Measurements from ENCODE around the gene AKAP1. TPM values are rescaled to one million over a fixed set of nuclear protein-coding genes. Genes with fewer than 3 reads are reported as not detected.

AKAP1 gene
- total and polyA plus RNA-seq, 2 of the 8 experiments (the other 6 are each of a cell fraction or from before 2014, with no cell fraction given) = 120 to 156 TPM

DNA sequence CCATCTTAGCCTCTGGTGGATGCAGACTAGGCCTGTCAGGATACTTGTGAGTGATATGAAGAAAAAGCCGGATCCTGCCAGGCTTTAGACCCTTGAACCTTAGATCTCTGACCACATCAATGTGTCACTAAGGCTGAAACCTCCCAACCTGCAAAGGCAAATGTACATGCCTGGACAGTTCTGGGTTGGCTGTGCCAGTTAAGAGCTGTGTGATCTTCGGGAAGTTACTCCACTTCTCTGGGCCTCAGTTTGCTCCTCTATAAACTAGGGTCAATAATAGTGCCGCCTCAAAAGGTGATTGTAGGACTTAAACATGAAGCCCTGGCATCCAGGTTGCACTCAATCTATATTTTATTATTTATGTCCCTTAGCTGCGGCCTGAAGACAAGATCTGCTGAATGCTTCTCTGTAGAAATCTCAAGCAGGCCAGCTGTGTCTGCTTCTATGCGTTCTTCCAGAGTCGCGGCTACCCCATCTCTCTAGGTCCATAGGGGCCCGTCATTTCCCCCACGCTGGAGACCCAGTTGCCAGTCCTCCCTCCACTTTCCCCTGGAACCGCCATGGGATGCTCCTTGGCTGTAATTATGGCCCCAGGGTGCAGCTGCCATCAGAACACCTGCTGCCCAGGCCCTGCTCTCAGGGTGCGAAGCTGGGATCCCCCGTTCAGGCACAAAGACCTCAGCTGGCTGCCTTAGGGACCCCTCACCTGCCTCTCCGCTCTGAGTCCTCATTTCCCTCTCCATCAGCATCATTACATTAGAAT, 50.2 kb downstream of the AKAP1 start:
- 92% methylated on average over 13 of the region's 13 CpGs; no CpG with 5 or more reads in 1 of the 2 experiments for WGBS, 2 experiments (ENCODE audit: extremely low coverage in 1 of 2, insufficient coverage in 1 of 2, insufficient read length in 1 of 2, insufficient replicate concordance in 2 of 2, low coverage in 1 of 2, low lambda C conversion rate in 2 of 2, missing lambda C conversion rate in 1 of 2)
- Histone ChIP-seq H4K91ac (replicated peaks; ENCODE audit: insufficient read length, low read length) (no peak overlapping the region), H3K4me2 (ENCODE audit: insufficient read depth in 1 of 2, low read depth in 2 of 2, low read length in 2 of 2) (no peak overlapping the region), H3K27ac (ENCODE audit: low read depth, low read length) (no peak overlapping the region), H3K4me1 (replicated peaks in 1 of 4; ENCODE audit: control insufficient read depth in 3 of 4, insufficient read depth in 4 of 4, low read length in 3 of 4) (peaks cover 0 to 8% (median 3%) of the 10 kb centered on the region in 4 experiments; a peak in 6 of 7 replicates), H2BK120ac (replicated peaks; ENCODE audit: low read depth, low read length) (no peak overlapping the region), H3K27me3 (replicated peaks in 1 of 4; ENCODE audit: control insufficient read depth in 3 of 4, extremely low read depth in 1 of 4, insufficient read depth in 3 of 4, low read length in 3 of 4) (no peaks in the 10 kb centered on the region), H3K18ac (ENCODE audit: extremely low read depth, low read length) (no peak overlapping the region), H3K9me3 (ENCODE audit: insufficient read depth in 2 of 2, low read depth in 1 of 2, low read length in 1 of 2) (no peaks in the 10 kb centered on the region), H3K79me1 (ENCODE audit: low read depth, low read length) (no peaks in the 10 kb centered on the region), H3K79me2 (ENCODE audit: control insufficient read depth in 1 of 2, insufficient read depth in 2 of 2, low read length in 2 of 2) (no peaks in the 10 kb centered on the region), H2BK15ac (ENCODE audit: low read length) (no peak overlapping the region), H3K56ac (replicated peaks; ENCODE audit: insufficient read length, low read depth, low read length) (no peak overlapping the region), H3K23ac (ENCODE audit: insufficient read length) (no peak overlapping the region), H4K20me1 (replicated peaks in 1 of 2; ENCODE audit: control insufficient read depth in 1 of 2, insufficient read depth in 2 of 2, low read length in 2 of 2) (no peaks in the 10 kb centered on the region), H2BK5ac (ENCODE audit: low read depth, low read length) (no peak overlapping the region), H3K23me2 (ENCODE audit: low read depth, low read length) (no peaks in the 10 kb centered on the region), H3K36me3 (ENCODE audit: control insufficient read depth in 2 of 4, insufficient read depth in 4 of 4, low read length in 3 of 4) (no peaks in the 10 kb centered on the region), H4K5ac (ENCODE audit: insufficient read length, low read depth, low read length) (no peak overlapping the region), H3K4me3 (ENCODE audit: extremely low read depth in 1 of 4, insufficient read depth in 2 of 4, low read depth in 3 of 4, low read length in 4 of 4) (no peak overlapping the region), H4K8ac (ENCODE audit: extremely low read depth, insufficient read depth, low read length) (no peak overlapping the region), H2AK5ac (ENCODE audit: low read depth, low read length) (no peak overlapping the region), H3K9ac (replicated peaks in 1 of 4; ENCODE audit: extremely low read depth in 1 of 4, low read depth in 3 of 4, low read length in 3 of 4) (no peak overlapping the region), H2BK12ac (ENCODE audit: low read depth, low read length) (no peak overlapping the region; the same call in 1 of the 2 replicates), H3K4ac (replicated peaks; ENCODE audit: insufficient read length, low read depth, low read length) (no peak overlapping the region), H2BK20ac (ENCODE audit: low read length) (no peak overlapping the region), H3K14ac (ENCODE audit: insufficient read length) (no peak overlapping the region), H2AFZ (ENCODE audit: low read length) (no peak overlapping the region)
- POLR2A ChIA-PET (ENCODE audit: partially characterized antibody) = interaction anchor here (1.5 kb wide), 1 partner anchor 9 kb away, joined by 3 read pairs; no protein-coding TSS in a partner anchor
- FAIRE-seq (no peak), DNase-seq (ENCODE audit: low read depth in 1 of 2, low spot score in 2 of 2) (no peak)
- TF ChIP-seq NANOG (IDR thresholded peaks at IDR 0.05; ENCODE audit: insufficient read depth, low read depth, low read length, poor library complexity, severe bottlenecking) (no peak), RFX5 (IDR thresholded peaks at IDR 0.05; ENCODE audit: borderline replicate concordance, low read depth, low read length) (no peak), KDM4A (IDR thresholded peaks at IDR 0.05; ENCODE audit: low read depth, low read length, severe bottlenecking) (no peak), SP2 (IDR thresholded peaks at IDR 0.05; ENCODE audit: low read length) (no peak), SIN3A (conservative IDR thresholded peaks at IDR 0.05 in 1 of 2, IDR thresholded peaks at IDR 0.05 in 1 of 2; ENCODE audit: low read depth in 1 of 2, low read length in 2 of 2) (no peak), GABPA (IDR thresholded peaks at IDR 0.05; ENCODE audit: borderline replicate concordance, insufficient read depth, low read length) (no peak), CREB1 (IDR thresholded peaks at IDR 0.05) (no peak), EP300 (IDR thresholded peaks at IDR 0.05; ENCODE audit: borderline replicate concordance in 1 of 2, low read depth in 2 of 2, low read length in 2 of 2) (no peak), KDM1A (IDR thresholded peaks at IDR 0.05; ENCODE audit: borderline replicate concordance, low read length) (no peak), CHD1 (IDR thresholded peaks at IDR 0.05; ENCODE audit: low read depth, low read length) (no peak)
- TF ChIP-seq, protein P1, sequence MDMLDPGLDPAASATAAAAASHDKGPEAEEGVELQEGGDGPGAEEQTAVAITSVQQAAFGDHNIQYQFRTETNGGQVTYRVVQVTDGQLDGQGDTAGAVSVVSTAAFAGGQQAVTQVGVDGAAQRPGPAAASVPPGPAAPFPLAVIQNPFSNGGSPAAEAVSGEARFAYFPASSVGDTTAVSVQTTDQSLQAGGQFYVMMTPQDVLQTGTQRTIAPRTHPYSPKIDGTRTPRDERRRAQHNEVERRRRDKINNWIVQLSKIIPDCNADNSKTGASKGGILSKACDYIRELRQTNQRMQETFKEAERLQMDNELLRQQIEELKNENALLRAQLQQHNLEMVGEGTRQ (IDR thresholded peaks at IDR 0.05; ENCODE audit: low read length) = no peak
- CTCF ChIA-PET (ENCODE audit: partially characterized antibody) = interaction anchor here (0.8 to 1.7 kb wide), 8 partner anchors 102 to 698 kb away, joined by 3 to 7 read pairs (median 4); no protein-coding TSS in a partner anchor

Data from H1 (cell line).